HTR-8/SVneo (cell line): ENCODE results near the gene WFS1.

ENCODE experiments used
- DNase-seq: peaks from one replicate; pipeline ENCODE4 v3.0.0; 2011; ENCODE audit warnings: low spot score, mixed read lengths; ENCODE audit not compliant: insufficient read length
- FAIRE-seq: peaks from 2 replicates; lab custom pipeline; 2011; peaks lifted over from hg19 to GRCh38; lab: Jason Lieb, UNC

WFS1 gene

GRCh38 chr4:6332042-6332668 lies 62.5 kb downstream of the WFS1 start:
- FAIRE-seq (no peak), DNase-seq (peak; percentile 50)

GRCh38 chr4:6332669-6333050 lies 63.0 kb downstream of the WFS1 start:
- DNase-seq = no peak
- no peak for FAIRE-seq

DNA sequence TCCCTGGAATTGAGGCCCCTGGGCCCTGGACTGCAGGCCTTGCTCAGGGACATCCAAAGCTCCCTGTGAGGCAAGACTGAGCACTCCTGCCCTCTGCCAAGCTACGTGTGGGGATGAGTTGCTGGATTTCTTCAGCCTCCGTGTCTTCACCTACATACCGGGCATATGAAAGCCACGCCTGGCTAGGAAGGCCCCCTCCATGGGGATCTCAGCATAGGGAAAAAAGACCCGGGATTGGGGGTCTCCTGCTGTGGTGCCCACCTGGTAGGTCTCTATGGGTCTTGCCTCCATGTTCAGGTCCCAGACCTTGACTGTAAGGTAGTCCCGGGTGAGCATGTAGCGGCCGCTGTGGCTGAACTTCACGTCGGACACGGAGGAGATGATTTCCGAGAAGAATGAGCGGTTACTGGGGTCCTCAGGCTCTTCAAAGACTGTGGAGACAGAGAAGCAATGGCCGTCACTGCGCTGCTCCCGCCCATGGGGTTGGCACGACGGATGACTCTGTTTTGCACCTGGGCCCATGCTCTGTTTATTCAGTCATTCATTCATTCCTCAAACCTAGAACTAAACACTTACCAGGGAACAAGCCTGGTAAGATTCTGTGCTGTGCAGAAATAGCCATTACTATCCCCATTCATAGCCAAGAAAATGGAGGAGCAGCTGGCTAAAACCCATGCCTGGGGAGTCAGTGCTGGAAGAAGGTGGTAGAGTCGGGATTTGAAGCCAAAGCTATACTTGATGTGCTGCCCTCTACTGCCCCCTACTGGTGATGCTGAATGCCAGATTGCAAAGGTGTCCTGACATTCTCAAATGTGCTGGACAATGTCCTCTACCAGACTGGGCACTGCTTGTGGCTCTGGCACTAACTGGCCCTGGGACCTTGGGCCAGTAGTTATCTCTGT lies 63.9 kb downstream of the WFS1 start:
- no peak for DNase-seq
- no peak for FAIRE-seq

DNA sequence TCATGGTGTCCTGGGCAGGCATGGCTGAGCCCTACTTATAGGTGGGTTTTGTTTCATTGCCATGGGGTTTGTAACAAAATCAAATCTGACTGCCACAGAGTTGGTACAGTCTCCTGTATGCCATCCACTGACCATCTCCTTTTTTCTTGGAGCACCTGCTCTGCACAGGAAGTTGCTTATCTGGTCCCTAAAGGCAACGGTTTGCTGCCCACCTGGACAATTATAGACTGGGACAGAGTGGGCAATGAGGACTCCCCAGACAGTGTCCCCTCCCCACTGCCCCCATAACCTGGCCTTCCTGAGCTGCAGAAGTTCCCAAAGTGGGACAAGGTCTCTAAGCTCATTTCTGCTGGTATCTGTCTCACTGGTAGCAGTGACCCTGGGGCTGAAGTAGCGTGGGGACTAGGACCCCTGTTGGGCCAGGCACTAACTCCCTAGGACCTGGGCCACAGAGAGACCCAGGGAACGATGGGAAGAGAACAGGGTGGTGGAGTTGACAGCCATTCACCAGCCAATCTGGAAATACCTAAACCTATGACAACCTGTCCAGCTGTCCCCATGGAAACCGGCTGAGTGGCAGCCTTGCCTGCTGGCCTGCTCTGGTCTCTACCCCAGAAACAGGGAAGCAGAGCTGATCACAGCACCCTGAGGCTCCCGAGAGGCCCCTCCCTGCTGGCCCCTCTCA lies 64.7 kb downstream of the WFS1 start:
- FAIRE-seq (no peak), DNase-seq (no peak)

DNA sequence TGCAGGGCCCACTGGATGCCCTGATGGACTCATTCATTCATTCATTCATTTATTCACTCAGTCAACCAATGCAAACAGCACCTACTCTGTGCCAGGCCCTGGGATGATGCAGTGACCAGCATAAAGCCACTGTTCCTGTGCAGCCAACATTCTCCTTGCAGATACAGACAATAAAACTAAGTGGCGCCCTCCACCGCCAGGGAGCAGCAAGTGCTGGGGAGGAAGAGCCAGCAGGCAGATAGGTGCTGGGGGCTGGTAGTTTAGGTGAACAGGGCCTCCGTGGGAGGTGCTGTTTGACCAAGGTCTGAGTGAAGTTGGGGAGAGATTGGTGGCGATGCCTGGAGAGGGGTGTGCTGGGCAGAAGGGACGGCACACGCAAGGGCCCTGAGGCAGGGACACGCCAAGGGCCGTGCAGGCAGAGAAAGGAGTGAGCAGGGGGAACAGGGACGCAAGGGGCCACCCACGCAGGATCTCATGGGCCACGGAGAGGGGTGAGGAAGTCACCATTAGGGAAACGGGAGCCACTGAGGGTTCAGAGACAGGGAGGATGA lies 65.5 kb downstream of the WFS1 start:
- DNase-seq (no peak), FAIRE-seq (no peak)

DNA sequence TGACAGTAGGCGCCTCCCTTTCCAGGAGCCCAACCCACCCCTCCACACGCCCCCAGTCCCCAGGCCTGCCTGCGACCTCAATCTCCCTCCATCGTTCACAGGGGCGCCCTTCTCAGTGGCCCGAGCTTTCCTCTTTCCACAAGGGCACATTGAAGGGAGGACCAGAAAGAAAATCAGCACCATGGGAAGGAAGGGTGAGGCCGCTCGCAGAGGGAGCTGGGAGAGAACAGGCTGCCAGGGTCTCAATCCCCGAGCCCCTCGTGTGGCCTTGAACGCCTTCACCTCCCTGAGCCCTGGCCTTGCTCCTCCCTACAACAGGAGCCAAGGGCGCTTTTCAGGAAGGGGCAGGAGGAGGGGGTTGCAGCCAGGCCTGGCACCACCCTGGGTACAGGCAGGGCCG lies 66.5 kb downstream of the WFS1 start:
- DNase-seq = no peak
- no peak for FAIRE-seq

GRCh38 chr4:6337331-6337935 lies 67.8 kb downstream of the WFS1 start:
- no peak for DNase-seq
- no peak for FAIRE-seq

DNA sequence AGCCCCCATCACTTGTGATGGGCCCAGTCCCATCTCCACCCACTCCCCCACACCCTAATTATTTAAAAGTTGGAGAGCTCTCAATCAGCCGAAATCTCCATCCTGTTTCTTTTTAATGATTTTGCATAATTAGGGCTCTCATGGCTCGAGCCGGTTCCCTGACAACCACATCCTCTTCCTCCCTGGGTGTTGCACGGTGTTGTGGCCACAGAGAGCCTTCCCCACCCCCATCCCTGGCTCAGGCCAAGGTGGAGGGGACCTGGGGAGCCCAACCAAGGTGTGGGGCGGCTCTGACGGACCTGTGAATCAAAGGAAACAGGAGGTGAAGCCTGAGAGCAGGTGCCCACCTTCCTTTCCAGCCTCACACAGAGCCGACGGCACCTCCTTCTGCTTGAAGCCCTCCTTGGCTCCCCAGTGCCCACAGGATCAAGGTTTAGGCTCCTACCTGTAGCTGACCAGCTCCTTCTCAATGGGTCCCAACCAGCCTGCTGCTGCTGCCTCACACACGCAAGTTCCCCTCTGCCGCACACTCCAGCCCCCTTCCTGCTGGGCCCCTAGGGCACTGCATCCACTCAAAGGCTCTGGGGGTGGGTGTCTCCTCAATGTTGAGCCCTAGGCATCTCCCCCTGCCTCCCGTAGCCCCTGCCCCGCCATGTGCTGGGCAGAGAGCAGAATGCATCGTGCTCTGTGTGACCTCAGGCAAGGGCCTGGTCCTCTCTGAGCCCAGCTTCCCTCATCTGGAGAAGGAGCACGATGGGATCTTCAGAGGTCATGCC lies 68.7 kb downstream of the WFS1 start:
- FAIRE-seq (no peak), DNase-seq (no peak)

DNA sequence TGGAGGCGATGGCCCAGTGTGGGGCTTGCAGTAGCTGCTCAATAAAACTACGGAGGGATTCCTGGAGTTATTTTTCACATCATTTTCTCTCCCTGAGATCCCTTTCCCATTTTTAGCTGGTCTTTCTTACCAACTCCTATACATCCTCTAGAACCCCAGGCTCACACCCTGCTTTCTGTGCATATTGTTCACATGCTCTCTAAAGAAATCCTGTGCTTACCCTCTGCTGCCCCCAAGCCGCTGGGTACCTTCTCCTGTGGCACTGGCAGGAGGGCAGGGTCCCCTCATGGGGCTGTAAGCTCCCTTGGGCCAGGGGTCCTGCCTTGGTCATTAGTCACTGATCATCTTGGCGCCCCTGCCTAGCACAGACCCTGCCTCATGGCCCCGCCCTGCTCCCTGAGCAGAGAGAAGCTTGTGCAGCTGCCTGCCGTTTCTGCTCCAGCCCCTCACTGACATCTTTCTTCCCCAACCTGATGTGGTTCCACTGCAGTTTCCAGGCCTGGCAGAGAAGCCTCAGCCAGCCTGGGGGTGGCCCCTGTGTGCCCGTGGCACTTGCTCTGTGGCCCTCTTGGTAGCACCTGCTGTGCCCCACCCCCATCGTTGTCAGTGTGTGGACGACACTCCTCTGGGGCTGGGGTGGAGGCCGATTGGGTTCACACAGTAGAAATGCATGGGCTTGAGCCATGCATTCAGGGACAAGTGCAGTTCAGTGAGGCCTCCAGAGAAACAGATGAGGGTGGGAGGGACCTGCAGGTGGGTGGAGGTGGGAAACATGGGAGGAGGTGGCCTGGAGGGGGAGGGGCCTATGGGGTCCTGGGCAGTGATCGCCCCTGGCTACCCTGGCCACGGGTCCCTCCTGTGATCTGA lies 69.5 kb downstream of the WFS1 start:
- FAIRE-seq (no peak), DNase-seq (no peak)

DNA sequence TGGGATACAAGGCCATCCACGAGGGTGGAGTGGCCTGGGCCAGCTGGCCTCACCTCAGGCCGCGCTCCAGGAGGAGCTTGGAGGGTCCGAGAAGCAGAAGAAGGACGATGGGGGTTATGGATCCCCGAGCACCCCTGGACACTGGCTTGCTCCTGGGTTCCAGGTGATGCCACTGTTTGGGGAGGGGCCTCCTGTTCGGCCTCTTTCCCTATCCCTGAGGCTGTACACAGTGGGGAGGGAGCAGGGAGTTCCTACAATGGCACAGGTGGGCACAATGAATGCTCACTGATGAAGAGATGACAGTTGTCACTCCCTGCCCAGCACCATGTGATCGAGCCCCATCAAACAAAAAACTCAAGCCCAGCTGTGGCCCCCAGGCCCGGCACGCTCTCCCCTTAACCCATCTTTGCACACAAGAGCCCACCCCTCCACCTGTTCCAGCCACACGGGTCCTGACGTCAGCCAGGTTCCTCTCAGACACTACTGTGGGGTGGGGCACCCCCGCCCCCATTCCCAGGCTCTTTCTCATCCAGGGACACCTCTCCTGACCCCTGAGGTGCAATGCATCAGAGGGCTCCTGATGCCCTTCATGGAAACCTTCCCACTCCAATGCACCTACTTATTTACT lies 70.3 kb downstream of the WFS1 start:
- FAIRE-seq = no peak

GRCh38 chr4:6340446-6341015 lies 70.9 kb downstream of the WFS1 start:
- FAIRE-seq = no peak
- no peak for DNase-seq

More for the DNA sequence above, 70.3 kb downstream of the WFS1 start:
- DNase-seq = no peak

DNA sequence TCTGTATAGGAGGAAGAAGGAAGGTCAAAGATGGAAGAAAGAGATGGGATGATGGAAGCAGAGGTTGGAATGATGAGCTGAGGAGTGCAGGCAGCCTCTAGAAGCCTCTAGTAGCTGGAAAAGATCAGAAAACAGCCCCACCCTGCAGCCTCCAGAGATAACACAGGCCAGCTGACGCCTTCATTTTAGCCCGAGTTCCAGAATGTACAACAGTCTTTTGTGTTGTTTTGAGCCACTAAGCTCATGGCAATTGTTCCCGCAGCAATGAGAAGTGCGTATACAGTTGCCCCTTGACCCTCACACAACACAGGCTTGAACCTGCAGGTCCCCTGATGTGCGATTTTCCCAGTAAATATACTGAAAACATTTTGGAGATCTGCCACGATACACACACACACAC lies 72.0 kb downstream of the WFS1 start:
- DNase-seq = no peak

GRCh38 chr4:6342530-6343293 lies 73.1 kb downstream of the WFS1 start:
- no peak for FAIRE-seq
- DNase-seq = no peak

More for the DNA sequence above, 72.0 kb downstream of the WFS1 start:
- no peak for FAIRE-seq

DNA sequence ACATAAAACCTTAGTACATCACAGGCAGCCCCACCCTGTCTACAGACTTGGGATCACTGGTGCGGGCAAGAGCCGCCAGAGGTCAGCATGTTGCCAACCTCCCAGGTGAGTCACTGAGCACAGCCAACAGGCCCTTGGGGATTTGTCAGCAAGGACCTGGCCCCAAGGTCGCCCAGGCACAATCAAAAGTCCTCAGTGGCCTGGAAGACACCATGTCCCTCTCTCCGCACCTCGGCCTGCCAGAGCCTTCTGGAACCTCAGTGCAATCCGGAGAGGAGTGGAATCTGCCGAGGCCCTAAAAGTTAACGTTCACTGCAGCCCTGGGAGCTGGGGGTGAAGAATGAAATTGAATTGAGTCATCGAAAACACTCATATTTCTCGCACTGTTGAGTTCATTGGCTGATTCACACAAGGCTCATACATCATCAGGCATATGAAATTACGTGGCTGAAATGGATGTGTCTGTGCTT lies 74.3 kb downstream of the WFS1 start:
- DNase-seq (peak; percentile 68), FAIRE-seq (peak; percentile 63)

GRCh38 chr4:6345096-6345830 lies 75.6 kb downstream of the WFS1 start:
- no peak for DNase-seq
- FAIRE-seq = no peak

DNA sequence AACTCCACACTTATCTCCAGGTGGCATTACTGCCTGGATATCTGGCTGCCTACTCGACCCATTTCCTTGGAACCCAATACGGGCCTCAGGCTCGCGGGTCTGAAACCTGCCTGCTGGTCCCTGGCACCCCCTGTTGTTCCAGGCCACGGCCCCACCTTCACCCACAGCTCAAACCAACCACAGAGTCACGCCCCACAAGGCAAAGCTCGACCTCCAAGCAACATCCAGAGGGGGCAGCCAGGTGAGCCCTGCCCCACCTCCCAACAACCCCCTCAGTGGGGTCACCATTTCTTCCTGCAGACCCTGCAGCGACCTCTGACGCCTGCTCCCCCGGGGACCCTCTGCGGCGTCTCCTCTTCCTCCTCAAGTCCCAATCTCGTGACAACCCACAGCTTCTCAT lies 76.2 kb downstream of the WFS1 start:
- no peak for FAIRE-seq
- DNase-seq = no peak
